Activated T-cell treated with anti-CD3 and anti-CD28 coated beads for 4 hours (primary cell): ENCODE data around the gene SLC9A2.

Source experiments
- DNase-seq: peaks from one replicate; pipeline ENCODE4 v3.0.0-alpha.2; 2020

The SLC9A2 gene, protein sequence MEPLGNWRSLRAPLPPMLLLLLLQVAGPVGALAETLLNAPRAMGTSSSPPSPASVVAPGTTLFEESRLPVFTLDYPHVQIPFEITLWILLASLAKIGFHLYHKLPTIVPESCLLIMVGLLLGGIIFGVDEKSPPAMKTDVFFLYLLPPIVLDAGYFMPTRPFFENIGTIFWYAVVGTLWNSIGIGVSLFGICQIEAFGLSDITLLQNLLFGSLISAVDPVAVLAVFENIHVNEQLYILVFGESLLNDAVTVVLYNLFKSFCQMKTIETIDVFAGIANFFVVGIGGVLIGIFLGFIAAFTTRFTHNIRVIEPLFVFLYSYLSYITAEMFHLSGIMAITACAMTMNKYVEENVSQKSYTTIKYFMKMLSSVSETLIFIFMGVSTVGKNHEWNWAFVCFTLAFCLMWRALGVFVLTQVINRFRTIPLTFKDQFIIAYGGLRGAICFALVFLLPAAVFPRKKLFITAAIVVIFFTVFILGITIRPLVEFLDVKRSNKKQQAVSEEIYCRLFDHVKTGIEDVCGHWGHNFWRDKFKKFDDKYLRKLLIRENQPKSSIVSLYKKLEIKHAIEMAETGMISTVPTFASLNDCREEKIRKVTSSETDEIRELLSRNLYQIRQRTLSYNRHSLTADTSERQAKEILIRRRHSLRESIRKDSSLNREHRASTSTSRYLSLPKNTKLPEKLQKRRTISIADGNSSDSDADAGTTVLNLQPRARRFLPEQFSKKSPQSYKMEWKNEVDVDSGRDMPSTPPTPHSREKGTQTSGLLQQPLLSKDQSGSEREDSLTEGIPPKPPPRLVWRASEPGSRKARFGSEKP

GRCh38 chr2:102619414-102620319, at the start of gene SLC9A2:
Gene SLC9A2 (plus strand): TSS chr2:102619553. CDS start chr2:102619849, 296 bp downstream.
- no peak for DNase-seq

DNA sequence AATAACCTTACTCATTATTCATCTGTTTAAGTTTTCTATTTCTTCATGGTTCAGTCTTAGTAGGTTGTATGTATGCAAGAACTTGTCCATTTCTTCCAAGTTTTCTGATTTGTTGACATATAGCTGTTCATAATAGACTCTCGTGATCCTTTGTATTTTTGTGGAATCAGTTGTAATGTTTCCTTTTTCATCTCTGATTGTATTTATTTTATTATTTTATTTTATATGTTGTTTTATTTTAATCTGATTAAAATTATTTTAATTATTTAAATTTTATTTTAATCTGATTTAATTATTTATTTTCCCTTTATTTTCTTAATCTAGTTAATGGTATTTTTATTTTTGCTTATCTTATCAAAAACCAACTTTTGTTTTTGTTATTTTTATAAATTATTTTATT, 43.5 kb upstream of the SLC9A2 start:
- DNase-seq = no peak

DNA sequence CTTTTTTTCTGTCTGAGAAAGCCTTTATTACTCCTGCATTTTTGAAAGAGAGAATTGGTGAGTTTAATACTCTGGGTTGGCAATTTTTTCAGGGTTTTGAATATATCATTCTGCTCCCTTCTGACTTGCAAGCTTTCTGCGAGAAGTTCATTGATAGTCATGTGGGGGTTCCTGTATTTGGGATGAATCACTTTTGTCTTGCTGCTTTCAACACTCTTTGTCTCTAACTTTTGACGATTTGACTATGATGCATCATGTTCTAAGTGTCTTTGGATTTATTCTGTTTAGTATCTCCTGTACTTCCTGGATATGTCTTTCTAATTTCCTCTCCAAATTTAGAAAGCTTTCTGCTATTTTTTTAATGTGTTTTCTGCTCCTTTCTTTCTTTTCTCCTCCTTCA, 41.0 kb upstream of the SLC9A2 start:
- DNase-seq = no peak

DNA sequence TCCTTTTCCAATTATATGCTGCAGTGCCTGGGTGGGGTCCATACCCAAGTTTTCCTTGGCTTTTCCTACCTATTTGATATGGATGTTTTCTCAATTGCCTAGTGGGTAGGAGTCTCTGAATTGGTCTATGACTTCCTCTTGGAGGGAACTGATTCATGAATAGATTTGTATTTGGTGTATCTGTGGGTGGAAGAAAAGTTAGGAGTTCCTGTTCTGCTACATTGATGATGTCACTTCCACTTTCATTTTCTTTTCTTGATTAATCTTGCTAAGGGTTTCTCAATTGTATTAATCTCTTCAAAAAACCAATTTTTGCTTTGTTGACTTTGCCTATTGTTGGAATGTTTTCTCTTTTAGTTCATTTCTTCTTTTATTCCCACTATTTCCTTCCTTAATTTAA, 37.4 kb upstream of the SLC9A2 start:
- no peak for DNase-seq

DNA sequence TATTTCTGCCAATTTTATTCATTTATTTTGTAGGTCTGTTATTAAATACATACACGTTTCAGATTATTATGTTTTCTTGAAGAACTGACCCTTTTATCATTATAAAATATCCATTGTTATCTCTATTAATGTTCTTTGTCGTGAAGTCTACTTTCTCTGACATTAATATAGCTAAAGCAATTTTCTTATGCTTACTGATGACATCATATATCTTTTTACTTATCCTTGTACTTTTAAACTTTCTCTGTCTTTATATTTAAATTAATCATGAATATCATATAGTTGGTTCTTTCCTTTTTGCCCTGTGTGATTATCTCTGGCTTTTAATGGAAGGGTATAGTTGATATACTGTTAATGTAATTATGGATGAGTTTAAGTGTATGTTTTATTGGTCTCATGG, 36.5 kb upstream of the SLC9A2 start:
- DNase-seq = no peak

- no peak for DNase-seq
Measured at GRCh38 chr2:102585847-102586404, 33.4 kb upstream of the SLC9A2 start.

DNA sequence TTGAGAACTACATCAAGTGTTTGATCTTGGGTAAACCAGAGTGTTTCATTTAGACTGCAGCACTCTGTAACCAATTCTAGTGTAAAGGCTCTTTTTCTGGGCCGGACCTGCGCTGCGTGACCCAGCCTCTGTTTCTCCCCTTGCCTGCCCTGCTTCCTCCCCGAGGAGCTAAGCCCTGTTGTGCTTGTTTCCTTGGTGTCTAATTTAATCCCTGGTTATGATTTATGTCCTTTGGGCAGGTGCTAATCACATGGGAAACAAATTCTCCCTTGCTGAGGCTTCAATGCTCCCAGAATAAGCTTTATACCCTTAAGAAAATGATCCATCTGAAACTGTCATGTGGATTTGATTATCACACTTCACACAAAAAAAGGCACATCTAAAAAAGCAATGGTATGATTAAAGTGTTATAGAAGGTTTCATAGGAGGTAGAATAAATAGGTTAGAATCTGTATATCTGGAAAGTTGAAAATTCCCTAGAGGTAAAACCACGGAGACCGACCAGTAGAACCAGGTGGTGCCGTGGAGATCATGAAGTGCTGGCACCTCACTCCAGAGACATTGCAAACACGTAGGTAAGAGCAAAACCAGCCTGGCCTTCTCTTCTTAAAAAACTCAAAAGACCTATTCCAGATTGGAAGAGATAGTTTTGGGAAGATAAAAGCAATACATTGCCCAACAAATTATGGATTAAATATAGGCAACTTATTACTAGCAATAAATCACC, 31.0 kb upstream of the SLC9A2 start:
- no peak for DNase-seq

DNA sequence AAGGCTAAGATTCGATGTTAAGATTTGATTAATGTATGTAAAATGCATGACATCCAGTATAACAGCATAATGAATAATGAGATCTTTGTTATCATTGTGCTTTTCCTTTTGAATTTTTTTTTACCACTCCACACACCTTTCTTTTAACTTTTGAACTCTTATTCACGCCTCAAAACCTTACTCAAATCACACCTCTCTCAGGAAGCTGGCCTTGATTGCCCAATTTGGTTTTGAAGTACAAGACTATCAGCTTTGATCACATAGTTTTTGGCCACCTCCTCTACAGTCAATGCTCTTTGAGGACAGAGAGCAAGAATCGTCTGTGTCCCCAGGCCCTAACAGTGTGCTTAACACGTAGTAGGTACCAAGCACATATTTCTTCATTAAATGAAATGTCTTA, 29.9 kb upstream of the SLC9A2 start:
- DNase-seq = no peak

DNA sequence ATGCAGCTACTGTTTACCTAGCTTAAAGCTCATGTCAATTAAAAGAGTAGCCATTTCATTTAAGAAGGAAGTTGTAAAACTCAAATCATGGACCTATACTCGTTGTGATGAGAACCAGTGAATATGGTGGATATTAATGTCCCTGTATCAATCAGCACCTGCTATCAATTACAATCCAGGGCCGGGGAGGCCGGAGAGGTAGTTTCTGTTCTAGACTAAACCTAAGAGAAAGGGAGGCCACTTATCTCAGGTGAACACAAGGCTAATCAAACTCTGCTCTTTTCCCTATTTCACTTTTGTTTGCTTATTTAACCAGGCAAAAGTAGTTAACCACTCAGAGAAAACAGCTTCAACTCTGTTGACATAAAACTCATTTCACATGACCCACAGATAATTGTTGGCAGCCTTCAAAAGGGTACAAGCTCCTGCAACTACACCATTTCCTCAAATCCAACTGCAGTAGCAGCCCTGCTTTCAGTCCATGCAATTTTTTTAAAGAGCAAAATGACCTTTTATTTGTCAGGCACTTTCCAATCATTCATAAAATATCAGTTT, 27.8 kb upstream of the SLC9A2 start:
- no peak for DNase-seq

GRCh38 chr2:102592601-102593000, 26.8 kb upstream of the SLC9A2 start:
- no peak for DNase-seq

GRCh38 chr2:102593516-102593915, 25.8 kb upstream of the SLC9A2 start:
- DNase-seq = no peak

DNA sequence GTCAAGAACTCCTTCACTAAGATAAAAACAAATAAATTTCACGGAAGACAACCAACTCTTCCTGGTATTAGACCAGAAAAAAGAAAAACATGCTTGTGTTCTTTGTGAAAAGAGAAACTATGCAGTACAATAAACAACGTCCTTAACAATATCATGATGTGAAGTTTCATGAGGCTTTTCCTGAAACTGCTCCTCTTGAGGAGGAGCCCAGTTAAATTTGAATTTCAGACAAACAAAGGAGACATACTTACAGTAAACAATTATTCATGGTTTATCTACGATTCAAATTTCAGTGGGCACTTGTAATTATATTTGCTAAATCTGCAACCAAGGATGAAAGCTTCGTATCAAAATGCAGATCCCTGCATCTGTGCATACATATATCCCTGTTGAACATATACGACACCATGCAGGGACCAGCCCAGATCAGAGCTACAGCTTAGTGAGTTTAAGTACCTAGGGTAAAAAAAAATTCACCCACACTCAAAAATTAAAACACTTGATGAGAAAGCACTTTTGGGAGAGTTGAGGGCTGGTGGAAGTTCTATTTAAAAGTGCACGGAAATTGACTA, 24.8 kb upstream of the SLC9A2 start:
- no peak for DNase-seq

GRCh38 chr2:102597788-102598187, 21.6 kb upstream of the SLC9A2 start:
- DNase-seq = no peak

DNA sequence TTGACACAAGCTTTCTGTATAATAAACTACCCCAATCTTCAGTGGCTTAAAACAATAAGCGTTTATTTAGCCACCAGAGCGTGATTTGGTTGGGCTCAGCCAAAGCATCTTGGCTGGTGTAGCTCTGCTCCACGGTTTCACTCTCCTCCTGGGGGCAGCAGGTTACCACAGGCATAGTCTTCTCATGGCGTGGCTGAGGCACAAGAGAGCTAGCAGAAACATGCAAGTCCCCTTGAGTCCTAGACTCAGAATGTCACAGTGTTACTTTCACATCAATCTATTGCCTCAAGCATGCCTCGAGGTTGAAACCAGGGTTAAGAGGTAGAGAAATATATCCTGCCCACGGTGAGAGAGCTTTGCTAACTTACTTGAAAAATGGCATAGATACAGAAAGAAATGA, 19.9 kb upstream of the SLC9A2 start:
- no peak for DNase-seq

- no peak for DNase-seq
Measured at GRCh38 chr2:102601730-102602129, 17.6 kb upstream of the SLC9A2 start.

DNA sequence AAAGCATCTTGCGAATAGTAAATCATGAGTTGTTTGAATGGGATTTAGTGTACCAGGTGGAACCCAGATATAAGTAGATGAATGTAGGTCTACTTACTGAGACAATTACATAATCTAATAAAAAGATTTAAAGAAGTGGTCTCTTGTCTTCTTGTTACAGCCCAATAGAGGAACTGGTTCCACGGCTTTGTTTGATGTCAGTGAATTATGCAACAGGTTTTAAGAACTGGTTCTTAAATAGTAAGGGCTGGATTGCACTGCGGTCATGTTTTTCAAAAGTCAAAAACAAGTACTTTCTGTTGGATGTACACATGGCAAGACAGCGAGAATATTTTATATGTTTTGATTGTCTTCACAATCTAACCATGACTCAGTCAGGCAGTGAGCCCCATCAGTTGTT, 15.4 kb upstream of the SLC9A2 start:
- DNase-seq = no peak

GRCh38 chr2:102604769-102605168, 14.6 kb upstream of the SLC9A2 start:
- DNase-seq = no peak

GRCh38 chr2:102606353-102606752, 13.0 kb upstream of the SLC9A2 start:
- no peak for DNase-seq

GRCh38 chr2:102615620-102616436, 3.5 kb upstream of the SLC9A2 start:
- no peak for DNase-seq
